ENCODE measurements around the gene CUL7.
"Not testable (repeated sequence)": the region's sequence is repeated elsewhere in the genome, so short reads cannot be mapped to it uniquely, and the experiment has no call there.

CUL7 gene

GRCh38 chr6:43041475-43041874 is 12.2 kb downstream of the CUL7 start:
- not testable (repeated sequence) for DNase-seq

GRCh38 chr6:43040542-43041257 is 13.0 kb downstream of the CUL7 start:
- no peak for DNase-seq

DNA sequence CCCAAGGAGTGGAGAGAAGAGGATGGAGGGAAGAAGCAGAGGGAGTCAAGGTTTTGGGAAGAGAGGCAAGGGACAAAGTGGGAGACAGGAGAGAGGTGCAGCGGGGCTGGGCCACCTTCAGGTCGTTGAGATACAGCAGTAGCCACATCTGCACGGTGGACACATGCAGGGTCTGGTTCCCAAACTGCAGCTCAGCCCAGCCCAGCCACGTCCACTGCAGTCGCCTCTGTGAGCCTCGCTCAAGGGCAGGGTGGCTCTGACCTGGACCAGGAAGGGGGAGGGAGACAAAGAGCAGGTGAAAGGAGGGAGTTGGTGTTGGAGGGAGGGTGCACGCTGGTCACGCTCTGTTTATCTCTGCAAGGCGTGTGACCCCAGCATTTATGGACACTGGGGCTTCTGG is 14.9 kb downstream of the CUL7 start:
- no peak for DNase-seq

DNA sequence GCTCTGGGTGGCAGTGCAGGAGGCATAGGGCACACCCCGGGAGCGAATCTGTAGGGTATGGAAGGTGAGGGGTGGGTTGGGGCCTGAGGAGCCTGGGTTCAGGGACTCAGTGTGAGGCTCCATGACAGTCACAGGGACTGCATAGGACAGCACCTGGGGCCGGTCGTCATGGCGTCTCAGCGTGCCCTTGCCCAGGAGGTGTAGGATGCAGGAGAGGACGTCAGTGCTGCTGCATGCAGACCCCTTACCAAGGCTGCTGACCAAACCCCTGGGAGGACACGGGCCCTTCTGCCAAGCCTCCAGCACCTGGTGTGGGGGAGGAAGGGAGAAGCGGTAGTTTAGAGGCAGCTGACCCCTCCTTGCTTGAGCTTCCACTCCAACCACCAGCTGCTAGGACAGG is 15.9 kb downstream of the CUL7 start:
- no peak for DNase-seq

- no peak for DNase-seq
Measured at GRCh38 chr6:43037197-43037596, 16.5 kb downstream of the CUL7 start.

GRCh38 chr6:43036712-43037111 is 16.9 kb downstream of the CUL7 start:
- DNase-seq, result no peak

DNA sequence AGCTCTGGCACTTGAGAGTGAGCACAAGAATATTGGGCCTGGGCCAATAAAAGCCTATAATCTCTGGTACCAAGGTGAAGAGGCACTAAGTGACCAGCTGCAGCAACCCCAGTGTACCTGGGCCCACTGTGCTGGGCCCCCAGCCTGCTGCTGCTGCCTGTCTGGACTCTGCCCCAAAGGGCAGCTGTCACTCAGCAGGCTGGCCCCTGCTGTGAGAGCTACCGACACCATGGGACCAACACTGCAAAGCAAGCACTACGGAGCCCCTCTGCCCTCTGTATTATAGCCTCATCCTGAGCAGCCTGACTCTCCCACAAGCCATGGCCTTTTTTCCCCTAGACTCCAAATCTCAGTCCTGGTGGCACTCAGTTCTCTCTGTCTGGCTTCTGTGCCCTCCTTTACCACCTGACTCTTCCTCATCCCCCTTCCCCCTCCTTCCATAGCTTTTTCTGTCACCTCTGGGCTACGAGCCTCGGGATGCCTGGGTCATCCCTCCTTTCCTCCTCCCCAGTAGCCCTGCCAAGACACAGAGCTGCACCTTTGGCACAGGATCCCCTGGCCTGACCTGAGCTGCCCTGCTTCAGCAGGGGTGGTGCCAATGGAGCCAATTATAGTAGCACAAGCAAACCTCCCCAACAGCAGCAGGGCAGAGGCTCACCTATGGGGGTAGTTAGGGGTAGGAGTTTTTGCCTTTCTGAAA is 18.0 kb downstream of the CUL7 start:
- no peak for DNase-seq

DNA sequence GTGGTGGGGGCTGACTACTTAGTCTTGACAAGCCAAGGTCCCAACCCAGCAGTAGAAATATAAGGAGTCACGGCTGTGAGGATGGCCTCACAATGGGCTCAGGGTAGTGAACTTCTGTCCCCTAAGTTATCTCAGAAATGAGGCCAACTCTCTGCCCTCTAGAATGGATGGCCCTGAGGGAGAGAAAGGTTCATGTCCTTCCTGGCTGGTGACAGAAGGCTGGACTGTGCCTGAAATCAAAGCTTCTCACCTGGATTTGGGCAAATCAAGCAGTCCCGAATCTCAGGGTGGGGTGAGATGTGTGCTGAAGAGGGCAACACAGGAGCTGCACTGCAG is 19.5 kb downstream of the CUL7 start:
- DNase-seq, result no peak

DNA sequence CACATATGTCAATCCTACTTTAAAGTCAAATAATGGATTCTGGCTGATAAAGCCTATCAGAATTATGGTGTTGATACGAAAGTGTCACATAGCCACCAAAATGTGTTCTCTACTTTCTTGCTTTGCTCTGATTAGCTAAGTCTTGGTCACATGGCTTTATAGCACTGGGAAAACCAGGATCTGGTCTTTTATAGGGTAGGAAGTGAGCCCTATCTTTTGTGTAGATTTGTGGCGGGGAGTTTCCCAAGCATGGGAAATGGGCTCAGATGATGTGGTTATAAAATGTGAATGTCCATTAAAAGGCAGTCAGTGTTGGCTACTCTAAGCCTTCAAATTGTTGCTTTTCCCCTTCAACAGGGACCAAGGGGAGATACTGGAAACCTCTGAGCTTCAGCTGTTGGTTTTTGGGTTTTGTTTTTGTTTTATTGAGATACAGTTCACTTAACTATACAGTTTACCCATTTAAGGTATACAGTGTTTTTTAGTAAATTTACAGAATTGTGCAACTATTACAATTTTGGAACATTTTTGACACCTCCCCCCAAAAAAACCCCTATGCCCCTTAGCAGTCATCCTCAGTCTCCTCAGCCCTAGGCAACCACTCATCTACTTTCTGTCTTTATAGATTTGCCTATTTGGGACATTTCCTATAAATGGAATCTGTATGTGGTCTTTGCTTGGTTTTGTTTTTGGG is 20.0 kb downstream of the CUL7 start:
- no peak for DNase-seq

GRCh38 chr6:43032326-43032725 is 21.3 kb downstream of the CUL7 start:
- DNase-seq, result no peak

GRCh38 chr6:43029120-43029519 is 24.5 kb downstream of the CUL7 start:
- no peak for DNase-seq

DNA sequence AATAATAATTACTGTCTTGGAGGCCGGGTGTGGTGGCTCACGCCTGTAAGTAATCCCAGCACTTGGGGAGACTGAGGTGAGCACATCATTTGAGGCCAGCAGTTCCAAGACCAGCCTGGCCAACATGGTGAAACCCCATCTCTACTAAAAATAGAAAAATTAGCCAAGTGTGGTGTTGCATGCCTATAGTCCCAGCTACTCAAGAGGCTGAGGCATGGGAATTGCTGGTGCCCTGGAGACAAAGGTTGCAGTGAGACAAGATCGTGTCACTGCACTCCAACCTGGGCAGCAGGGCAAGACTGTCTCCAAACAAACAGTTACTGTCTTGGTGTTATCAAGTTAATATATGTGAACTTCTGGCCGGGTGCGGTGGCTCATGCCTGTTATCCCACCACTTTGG is 27.3 kb downstream of the CUL7 start:
- DNase-seq, result no peak

- DNase-seq, result no peak
Measured at GRCh38 chr6:43024436-43024835, 29.2 kb downstream of the CUL7 start.

DNA sequence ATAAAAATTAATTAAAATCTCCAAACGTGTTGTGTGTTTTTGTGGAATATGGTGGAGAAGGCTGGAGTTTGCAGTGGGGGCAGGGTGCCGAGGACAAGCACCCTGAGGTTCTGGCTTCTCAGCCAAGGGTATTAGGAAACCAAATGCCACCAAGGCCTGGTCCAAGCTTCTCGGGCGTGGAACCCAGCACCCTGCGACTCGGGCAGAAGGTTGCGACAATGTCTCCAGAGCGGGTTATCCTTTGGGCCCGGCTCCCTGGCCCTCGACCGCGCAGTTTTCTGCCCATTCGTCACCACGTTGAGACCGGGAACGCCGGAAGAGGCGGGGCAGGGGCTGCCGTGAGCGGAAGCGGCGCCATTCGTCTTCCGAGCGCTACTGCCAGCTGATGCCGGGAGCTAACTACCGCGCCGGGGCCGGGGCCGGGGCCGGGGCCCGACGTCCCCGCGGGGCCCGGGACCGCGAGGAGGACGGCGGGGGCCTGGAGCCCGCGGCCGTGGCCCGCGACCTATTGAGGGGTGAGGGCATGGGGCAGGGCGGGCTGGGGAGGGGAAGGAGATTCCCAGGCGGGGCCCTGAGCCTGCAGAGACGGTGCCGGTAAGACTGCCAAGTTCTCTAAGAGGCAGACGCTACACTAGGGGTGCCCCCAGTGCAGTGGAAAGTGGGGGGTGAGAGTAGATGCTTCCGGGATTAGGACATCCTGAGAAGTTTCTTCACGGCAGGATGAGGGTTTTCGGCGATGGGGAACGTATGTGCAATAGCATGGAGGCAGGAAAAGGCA is 32.2 kb downstream of the CUL7 start, which contains the start of gene RRP36:
Gene RRP36, plus strand, starts transcription at position 354 of the 778 bp plus-strand sequence. Its CDS starts 32 bp downstream, at position 386.
- peak; percentile 65 for DNase-seq

DNA sequence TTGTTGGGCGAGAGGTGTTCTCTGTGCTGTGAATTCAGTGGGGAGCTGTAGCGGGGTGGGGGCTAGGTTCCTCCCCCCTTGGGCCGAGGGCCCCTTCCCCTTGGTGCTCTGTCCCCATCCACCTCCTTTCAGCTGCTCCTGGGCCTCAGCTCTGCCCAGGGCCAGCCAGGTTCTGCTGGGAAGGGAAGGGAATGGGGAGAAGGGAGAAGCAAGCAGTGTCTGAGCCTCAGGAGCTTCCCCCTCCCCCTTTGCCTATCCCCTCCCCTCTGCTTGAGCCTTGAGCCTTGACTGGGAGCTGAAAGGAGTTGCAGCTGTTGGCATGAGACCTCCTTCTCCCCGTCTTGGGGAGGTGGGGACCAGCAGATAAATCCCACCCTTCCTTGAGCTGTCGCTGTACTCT is 32.8 kb downstream of the CUL7 start:
- no peak for DNase-seq

DNA sequence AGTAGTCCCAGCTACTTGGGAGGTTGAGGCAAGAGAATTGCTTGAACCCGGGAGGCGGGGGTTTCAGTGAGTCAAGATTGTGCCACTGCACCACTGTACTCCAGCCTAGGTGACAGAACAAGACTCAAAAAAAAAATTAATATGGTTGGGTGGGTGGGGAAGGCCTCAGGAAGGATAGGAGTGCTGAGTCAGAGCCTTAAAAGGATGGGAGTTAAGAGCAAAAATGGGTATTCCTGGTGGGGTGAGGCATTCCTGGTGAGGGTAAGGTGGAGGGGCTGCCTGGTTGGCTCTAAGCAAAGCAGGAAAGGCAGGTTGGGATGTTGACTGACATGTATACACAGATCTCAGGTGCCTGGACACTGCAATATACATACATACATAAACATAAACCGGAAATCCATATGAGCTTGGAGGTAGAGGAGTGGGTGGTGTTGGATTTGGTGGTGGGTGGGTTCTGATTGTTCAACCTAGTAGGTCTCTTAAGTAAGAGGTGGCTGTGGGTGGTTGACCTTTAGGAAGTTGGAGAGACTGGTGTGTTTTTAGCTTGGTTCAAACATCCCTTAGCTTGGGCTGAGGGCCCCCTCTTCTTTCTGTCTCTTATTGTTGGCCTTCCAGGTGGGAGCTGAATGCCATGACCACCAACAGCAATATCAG is 33.5 kb downstream of the CUL7 start:
- DNase-seq, result no peak

GRCh38 chr6:43019152-43019551 is 34.5 kb downstream of the CUL7 start:
- DNase-seq, result no peak

GRCh38 chr6:43016943-43017334 is 36.7 kb downstream of the CUL7 start:
- DNase-seq, result no peak

GRCh38 chr6:43016176-43016942 is 37.3 kb downstream of the CUL7 start:
- no peak for DNase-seq

GRCh38 chr6:43014434-43014909 is 39.2 kb downstream of the CUL7 start:
- DNase-seq, result no peak

DNA sequence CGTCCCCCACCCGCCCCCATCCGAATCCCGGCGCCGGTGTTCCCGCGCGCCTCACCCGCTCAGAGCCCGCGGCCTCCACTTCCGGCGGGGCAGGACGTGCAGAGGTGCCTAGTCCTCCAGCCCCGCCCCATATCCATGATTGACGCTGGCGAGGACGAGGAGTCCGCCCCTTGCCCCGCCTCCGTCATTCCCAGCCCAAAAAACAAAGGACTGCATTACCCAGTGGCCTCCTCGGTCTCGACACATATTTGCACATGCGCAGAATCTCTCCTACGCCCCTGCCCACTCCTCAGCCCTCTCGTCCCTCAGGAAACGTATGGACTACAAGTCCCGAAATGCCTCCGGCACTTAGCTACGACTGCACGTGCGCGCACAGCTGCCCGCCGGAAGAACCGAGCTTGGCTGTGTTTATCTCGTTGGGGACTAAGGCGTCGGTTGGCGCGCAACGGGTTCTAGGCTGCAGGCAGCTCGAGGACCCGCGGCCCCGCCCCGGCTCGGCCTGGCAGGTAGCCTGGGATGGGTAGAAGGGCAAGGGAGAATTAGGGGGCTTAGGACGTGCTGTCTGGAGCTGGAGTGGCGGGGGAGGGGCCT is 39.7 kb downstream of the CUL7 start, which contains the start of the genes KLHDC3 and MEA1:
Gene KLHDC3, plus strand, starts transcription at position 407 of the 591 bp plus-strand sequence. CDS start 2,944 bp downstream, outside the sequence.
Gene MEA1, minus strand, starts transcription at position 104 of the 591 bp plus-strand sequence. CDS start 133 bp downstream, outside the sequence.
- peak; percentile 100 for DNase-seq

Measured in CD4-positive, alpha-beta T cell treated with Interleukin-4 for 4 hours (primary cell).